GM12878 (cell line): ENCODE data around the gene MAP3K6. TPM values are rescaled to one million over a fixed set of nuclear protein-coding genes. Genes with fewer than 3 reads are reported as not detected.

ENCODE experiments used
- ATAC-seq: fragments of 200-7000 bp; cut with Tn5 transposase; 3 replicates; pipeline ENCODE4 v1.9.1; 2020; ENCODE audit warnings: mild to moderate bottlenecking, moderate library complexity
- BruUV-seq: library from RNA; stranded (reverse); fragments of 400-500 nt; replicated peaks from 2 replicates; lab custom pipeline; 2021; lab: Mats Ljungman, UMichigan
- CTCF ChIA-PET: fragments of 300-600 bp; sonication (Branson Sonifier 250); formaldehyde crosslinking; extraction: SDS; loops from one replicate; lab custom pipeline; 2021; ENCODE audit warnings: inconsistent platforms; lab: Yijun Ruan, JAX
- POLR2A ChIA-PET: fragments of 350-600 bp; formaldehyde crosslinking; extraction: SDS; loops from one replicate; lab custom pipeline; 2021; ENCODE audit warnings: inconsistent platforms; lab: Charles Lee
- RAD21 ChIA-PET: fragments of 300-600 bp; sonication (Branson Sonifier 250); formaldehyde crosslinking; loops from one replicate; lab custom pipeline; 2023; ENCODE audit warnings: antibody characterized with exemption; ENCODE audit not compliant: unreplicated experiment; lab: Charles Lee
- SMC1A ChIA-PET: fragments of 300-600 bp; sonication (Branson Sonifier 250); formaldehyde crosslinking; loops from one replicate; lab custom pipeline; 2023; ENCODE audit not compliant: unreplicated experiment, uncharacterized antibody; lab: Charles Lee
- DNase-seq: peaks from one replicate; pipeline ENCODE4 v3.0.0-alpha.2; 2011; ENCODE audit warnings: low read depth, low spot score
- FAIRE-seq: peaks from 3 replicates; lab custom pipeline; 2011; peaks lifted over from hg19 to GRCh38; lab: Jason Lieb, UNC
- H2AFZ ChIP-seq: 2 replicates; pipeline ENCODE4 v1.6.0; 2011; ENCODE audit warnings: low read depth, low read length, control low read depth; ENCODE audit not compliant: control insufficient read depth
- H3K27ac ChIP-seq: 2 replicates; pipeline ENCODE4 v1.5.1; 2011; ENCODE audit warnings: control low read depth; ENCODE audit not compliant: control insufficient read depth, insufficient read depth
- H3K27me3 ChIP-seq, 2 experiments: replicated peaks in 1 of 2; 2 replicates each; pipeline versions ENCODE4 v1.6.0 to v1.6.1; 2011; ENCODE audit warnings: low read length in 1 of 2; ENCODE audit not compliant: control insufficient read depth in 2 of 2, insufficient read depth in 2 of 2
- H3K36me3 ChIP-seq, 2 experiments: 2 replicates each; pipeline ENCODE4 v1.5.1; 2011; ENCODE audit warnings: low read length in 1 of 2; ENCODE audit not compliant: control insufficient read depth in 2 of 2, insufficient read depth in 2 of 2
- H3K4me1 ChIP-seq: 2 replicates; pipeline ENCODE4 v1.6.1; 2011; ENCODE audit warnings: mild to moderate bottlenecking, low read length, moderate library complexity, mixed read lengths; ENCODE audit not compliant: control insufficient read depth, insufficient read depth
- H3K4me2 ChIP-seq: 2 replicates; pipeline ENCODE4 v1.6.0; 2011; ENCODE audit warnings: control low read depth; ENCODE audit not compliant: control insufficient read depth, insufficient read depth
- H3K4me3 ChIP-seq: fragments of 200-600 bp; sonication (generic); 2 replicates; pipeline ENCODE4 v1.5.1; 2016
- H3K79me2 ChIP-seq: 2 replicates; pipeline ENCODE4 v1.6.0; 2011; ENCODE audit warnings: low read length; ENCODE audit not compliant: control insufficient read depth, insufficient read depth
- H3K9ac ChIP-seq: 2 replicates; pipeline ENCODE4 v1.8.0; 2011; ENCODE audit warnings: low read length, control low read depth, mixed read lengths; ENCODE audit not compliant: control insufficient read depth, insufficient read depth
- H3K9me3 ChIP-seq: replicated peaks from 3 replicates; pipeline ENCODE4 v1.5.1; 2011; ENCODE audit warnings: mild to moderate bottlenecking, low read length; ENCODE audit not compliant: control insufficient read depth, insufficient read depth
- H4K20me1 ChIP-seq: 2 replicates; pipeline ENCODE4 v1.6.0; 2011; ENCODE audit not compliant: control insufficient read depth, insufficient read depth
- DPF2 ChIP-seq: fragments of 450-650 bp; IDR thresholded peaks from 2 replicates; pipeline ENCODE4 v1.6.1; 2017; ENCODE audit warnings: mild to moderate bottlenecking
- NR2C2 ChIP-seq: IDR thresholded peaks from 2 replicates; pipeline ENCODE4 v1.6.1; 2011; ENCODE audit warnings: borderline replicate concordance, low read depth; ENCODE audit not compliant: control insufficient read depth, insufficient read length
- POLR2A ChIP-seq: IDR thresholded peaks from 2 replicates; pipeline ENCODE4 v1.6.1; 2011; ENCODE audit warnings: low read depth, mild to moderate bottlenecking, low read length
- POLR2AphosphoS2 ChIP-seq: IDR thresholded peaks from 2 replicates; pipeline ENCODE4 v1.6.1; 2011; ENCODE audit warnings: low read depth, mild to moderate bottlenecking, low read length, improper control_type of control experiment, moderate library complexity
- RCOR1 ChIP-seq: conservative IDR thresholded peaks from 2 replicates; pipeline ENCODE4 v1.6.1; 2012; ENCODE audit warnings: low read depth, low read length, improper control_type of control experiment
- WGBS: methylation state at CpG from one replicate; pipeline ENCODE4 v1.1.6; 2016; ENCODE audit warnings: low lambda C conversion rate; ENCODE audit not compliant: insufficient replicate concordance, insufficient coverage; ENCODE audit errors: missing lambda C conversion rate; 5-methylcytosine and 5-hydroxymethylcytosine counted together
- in situ Hi-C: fragments of 300-500 bp; cut with MboI; formaldehyde crosslinking; loops from 9 replicates; pipeline ENCODE4 v1.14.3; 2018; ENCODE audit warnings: mixed read lengths
- intact Hi-C: fragments of 100-400 bp; cut with micrococcal nuclease; formaldehyde crosslinking; loops from one replicate; pipeline ENCODE4 v1.14.2; 2022; ENCODE audit not compliant: unreplicated experiment
- polyA plus RNA-seq, 11 experiments: library from polyadenylated mRNA; depleted of rRNA in 4 of 11; unstranded in 6 of 11; stranded (reverse) in 5 of 11; fragments of >200 nt; fragmentation: Nextera tagmentation in 4 of 11; fragmentation: Illumina TruSeq in 1 of 11; extraction: Ambion mirVana in 4 of 11; extraction: Trizol in 1 of 11; gene quantifications; 1 replicate in 1 of 11; 2 replicates in 10 of 11; pipeline versions ENCODE4 v1.2.1 to v1.2.3, GENCODE V29; 2011 to 2016; ENCODE audit warnings: inconsistent platforms in 2 of 11, missing spikeins in 2 of 11, low read depth in 1 of 11
- total RNA-seq, 4 experiments: library from RNA; depleted of rRNA in 3 of 4; stranded (reverse); fragments of >200 nt in 3 of 4; fragmentation: Illumina TruSeq in 1 of 4; extraction: Trizol in 1 of 4; gene quantifications; 2 replicates each; pipeline versions ENCODE4 v1.2.1 to v1.2.3, GENCODE V29; 2013 to 2021
- TF ChIP-seq, protein P1 (sequence below): fragments of 450-650 bp; IDR thresholded peaks from 2 replicates; pipeline ENCODE4 v1.6.1; 2017; ENCODE audit warnings: low read depth, mild to moderate bottlenecking, moderate library complexity

MAP3K6 gene
- total and polyA plus RNA-seq, 10 of the 15 experiments (the other 5 are each of a cell fraction or from before 2014, with no cell fraction given), result 0.15 to 3.4 (median 1.2) TPM; not detected in 1

DNA sequence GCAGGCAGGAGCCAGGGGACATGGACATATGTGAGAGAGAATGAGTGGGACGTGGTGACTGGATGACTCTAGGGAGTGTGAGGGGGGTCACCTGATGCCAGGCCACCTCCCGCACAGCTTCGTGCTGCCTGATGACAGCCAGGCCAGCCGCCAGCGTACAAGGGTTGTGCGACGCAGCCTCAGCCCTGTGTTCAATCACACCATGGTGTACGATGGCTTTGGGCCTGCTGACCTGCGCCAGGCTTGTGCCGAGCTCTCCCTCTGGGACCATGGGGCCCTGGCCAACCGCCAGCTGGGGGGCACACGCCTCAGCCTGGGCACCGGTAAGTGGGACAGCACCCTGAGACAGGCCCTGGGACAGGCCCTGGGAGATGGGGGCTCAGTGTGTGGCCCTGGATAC, 13.6 kb downstream of the MAP3K6 start:
- Histone ChIP-seq H3K9ac (no peak overlapping the region), H3K4me3 (no peak overlapping the region), H3K4me1 (peaks cover 4% of the 10 kb centered on the region), H3K27me3 (no peaks in the 10 kb centered on the region), H3K4me2 (no peak overlapping the region), H3K79me2 (no peaks in the 10 kb centered on the region), H4K20me1 (no peaks in the 10 kb centered on the region), H3K36me3 (no peaks in the 10 kb centered on the region), H2AFZ (no peak overlapping the region), H3K9me3 (no peaks in the 10 kb centered on the region), H3K27ac (no peak overlapping the region)
- ChIA-PET CTCF (interaction anchor here (1.1 to 8.7 kb wide), 5 partner anchors 12 to 55 kb away, joined by 3 to 126 read pairs (median 14); partner anchors contain the start of gene GPR3), RAD21 (no interaction called here), POLR2A (no interaction called here), SMC1A (interaction anchor here (1.2 kb wide), 1 partner anchor 34 kb away, joined by 3 read pairs; no protein-coding TSS in a partner anchor)
- in situ Hi-C loops, result no loop called here
- 0 out of 2 replicates have a peak, but pooled peaks have one; percentile 26 for TF ChIP-seq POLR2A
- TF ChIP-seq, protein P1, sequence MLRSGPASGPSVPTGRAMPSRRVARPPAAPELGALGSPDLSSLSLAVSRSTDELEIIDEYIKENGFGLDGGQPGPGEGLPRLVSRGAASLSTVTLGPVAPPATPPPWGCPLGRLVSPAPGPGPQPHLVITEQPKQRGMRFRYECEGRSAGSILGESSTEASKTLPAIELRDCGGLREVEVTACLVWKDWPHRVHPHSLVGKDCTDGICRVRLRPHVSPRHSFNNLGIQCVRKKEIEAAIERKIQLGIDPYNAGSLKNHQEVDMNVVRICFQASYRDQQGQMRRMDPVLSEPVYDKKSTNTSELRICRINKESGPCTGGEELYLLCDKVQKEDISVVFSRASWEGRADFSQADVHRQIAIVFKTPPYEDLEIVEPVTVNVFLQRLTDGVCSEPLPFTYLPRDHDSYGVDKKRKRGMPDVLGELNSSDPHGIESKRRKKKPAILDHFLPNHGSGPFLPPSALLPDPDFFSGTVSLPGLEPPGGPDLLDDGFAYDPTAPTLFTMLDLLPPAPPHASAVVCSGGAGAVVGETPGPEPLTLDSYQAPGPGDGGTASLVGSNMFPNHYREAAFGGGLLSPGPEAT, result no peak
- ATAC-seq (no peak), DNase-seq (no peak), FAIRE-seq (no peak)
- intact Hi-C loops, result no loop called here
- 96% methylated on average over 13 of the region's 13 CpGs for WGBS
- no TSS peak for BruUV-seq

DNA sequence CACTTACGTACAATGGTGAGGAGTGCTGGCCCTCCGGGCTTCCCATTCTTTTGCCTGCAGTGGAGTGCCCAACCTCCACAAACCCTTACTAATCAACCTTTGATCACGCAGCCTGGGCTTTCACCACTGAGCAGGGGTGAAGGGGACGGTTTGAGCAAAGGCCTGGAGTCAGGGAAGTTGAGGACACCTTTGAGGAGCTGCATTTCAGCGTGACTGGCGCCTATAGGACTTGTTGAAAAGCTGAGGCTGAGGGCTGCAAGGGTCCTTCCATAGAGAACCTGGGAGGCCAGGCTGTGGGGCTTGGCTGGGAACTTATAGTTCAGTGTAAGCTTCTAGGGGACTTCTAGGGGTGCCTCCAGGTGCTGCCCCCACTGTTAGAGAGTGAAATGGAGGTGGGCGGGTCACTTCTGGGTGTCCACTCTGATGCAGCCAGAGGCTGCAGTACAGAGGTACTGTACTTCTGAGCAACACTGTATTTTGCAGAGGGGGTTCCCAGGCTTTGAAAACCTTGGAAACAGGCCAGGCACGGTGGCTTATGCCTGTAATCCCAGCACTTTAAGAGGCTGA, 15.1 kb downstream of the MAP3K6 start:
- Histone ChIP-seq H3K27ac (no peak overlapping the region), H2AFZ (no peak overlapping the region), H4K20me1 (no peaks in the 10 kb centered on the region), H3K27me3 (no peaks in the 10 kb centered on the region), H3K4me2 (no peak overlapping the region), H3K4me3 (no peak overlapping the region), H3K9ac (no peak overlapping the region), H3K36me3 (no peaks in the 10 kb centered on the region)
- ChIA-PET POLR2A (no interaction called here), RAD21 (no interaction called here), CTCF (interaction anchor here (0.6 to 8.7 kb wide), 5 partner anchors 20 to 83 kb away, joined by 3 to 126 read pairs (median 3); partner anchors contain the start of gene GPR3)
- in situ Hi-C loops, result no loop called here
- WGBS, result 90% methylated on average over 7 of the region's 8 CpGs
- no peak for DNase-seq
- TF ChIP-seq RCOR1, result no peak
- TF ChIP-seq POLR2AphosphoS2, result no peak
- no peak for TF ChIP-seq NR2C2
- no peak for TF ChIP-seq DPF2
- TF ChIP-seq, all 136 proteins: peak for 0
- ATAC-seq (no peak), FAIRE-seq (no peak)
- H3K9me3 ChIP-seq, result no peaks in the 10 kb centered on the region
- SMC1A ChIA-PET, result no interaction called here
- no peaks in the 10 kb centered on the region; the same call in 1 of the 2 replicates for H3K4me1 ChIP-seq
- intact Hi-C loops, result no loop called here
- BruUV-seq, result no TSS peak
- H3K79me2 ChIP-seq, result no peaks in the 10 kb centered on the region
